ENCODE data around the gene KIF26A.

The KIF26A gene

DNA sequence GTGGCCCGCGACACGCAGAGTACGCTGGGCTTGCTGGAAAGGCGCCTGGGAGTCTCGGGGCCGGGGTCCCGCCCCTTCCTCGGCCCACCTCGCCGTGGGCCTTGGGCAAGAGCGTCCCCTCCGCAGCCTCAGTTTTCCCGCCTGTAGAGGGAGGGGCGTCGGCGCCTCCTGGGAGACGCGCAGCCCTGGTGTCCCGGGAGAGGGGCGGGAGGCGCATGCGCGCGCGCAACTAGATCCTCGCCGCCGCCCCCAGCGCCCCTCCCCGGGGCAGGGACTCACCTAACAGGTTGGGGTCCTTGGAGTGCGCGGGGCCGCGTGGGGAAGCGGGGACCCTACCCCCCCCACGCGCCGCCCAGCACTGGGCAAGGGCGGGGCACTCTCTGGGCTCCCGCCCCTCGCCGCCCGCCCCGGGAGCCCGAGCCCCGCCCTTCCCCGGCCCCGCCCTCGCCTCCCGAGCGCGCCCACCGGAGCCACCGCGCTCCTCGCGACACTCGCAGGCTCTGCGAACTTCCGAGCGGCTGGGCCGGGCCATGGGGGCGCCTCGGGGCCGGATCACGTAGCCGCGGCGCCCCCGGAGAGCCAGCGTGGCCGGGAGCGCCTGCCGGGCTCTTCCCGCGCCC lies at the start of gene KIF26A:
TSS of gene KIF26A (plus strand) at position 490 of the 620 bp plus-strand sequence. CDS start 136 bp downstream, outside the sequence.
- DNase-seq (ENCODE audit: low read depth in 2 of 3, low spot score in 1 of 3) = peak in 1 of 3 donors; percentile 20

DNA sequence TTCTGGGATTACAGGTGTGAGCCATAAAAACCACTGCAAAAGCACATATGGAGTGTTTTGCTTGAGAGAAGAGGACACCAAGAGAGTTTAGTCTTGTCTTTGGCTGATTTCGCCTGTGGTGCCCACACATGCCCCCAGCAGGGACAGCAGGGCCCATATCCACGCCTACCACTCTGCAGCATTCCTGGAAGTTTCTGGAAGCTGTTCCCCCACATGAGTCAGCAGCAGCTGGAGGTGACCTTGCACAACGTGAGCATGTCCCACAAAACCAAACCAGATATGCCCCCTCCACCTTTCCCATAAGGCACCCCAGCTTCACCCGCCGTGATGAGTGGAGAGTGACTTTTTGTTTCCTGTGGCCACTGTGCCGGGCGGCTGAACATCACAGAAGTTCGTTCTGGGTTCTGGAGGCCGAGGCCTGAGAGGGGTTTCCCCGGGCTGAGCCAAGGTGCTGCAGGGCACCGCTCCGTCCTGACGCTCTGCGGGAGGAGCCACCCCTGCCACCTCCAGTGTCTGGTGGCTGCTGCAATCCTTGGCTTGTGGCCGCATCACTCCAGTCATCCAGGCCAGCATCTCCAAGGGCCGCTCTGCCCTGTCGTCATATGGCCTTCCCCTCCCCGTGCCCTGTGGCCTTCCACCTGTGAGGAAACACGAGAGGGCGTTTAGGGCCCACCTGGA lies 48.2 kb upstream of the KIF26A start:
- DNase-seq (ENCODE audit: low read depth in 2 of 3, low spot score in 1 of 3) = no peak

DNA sequence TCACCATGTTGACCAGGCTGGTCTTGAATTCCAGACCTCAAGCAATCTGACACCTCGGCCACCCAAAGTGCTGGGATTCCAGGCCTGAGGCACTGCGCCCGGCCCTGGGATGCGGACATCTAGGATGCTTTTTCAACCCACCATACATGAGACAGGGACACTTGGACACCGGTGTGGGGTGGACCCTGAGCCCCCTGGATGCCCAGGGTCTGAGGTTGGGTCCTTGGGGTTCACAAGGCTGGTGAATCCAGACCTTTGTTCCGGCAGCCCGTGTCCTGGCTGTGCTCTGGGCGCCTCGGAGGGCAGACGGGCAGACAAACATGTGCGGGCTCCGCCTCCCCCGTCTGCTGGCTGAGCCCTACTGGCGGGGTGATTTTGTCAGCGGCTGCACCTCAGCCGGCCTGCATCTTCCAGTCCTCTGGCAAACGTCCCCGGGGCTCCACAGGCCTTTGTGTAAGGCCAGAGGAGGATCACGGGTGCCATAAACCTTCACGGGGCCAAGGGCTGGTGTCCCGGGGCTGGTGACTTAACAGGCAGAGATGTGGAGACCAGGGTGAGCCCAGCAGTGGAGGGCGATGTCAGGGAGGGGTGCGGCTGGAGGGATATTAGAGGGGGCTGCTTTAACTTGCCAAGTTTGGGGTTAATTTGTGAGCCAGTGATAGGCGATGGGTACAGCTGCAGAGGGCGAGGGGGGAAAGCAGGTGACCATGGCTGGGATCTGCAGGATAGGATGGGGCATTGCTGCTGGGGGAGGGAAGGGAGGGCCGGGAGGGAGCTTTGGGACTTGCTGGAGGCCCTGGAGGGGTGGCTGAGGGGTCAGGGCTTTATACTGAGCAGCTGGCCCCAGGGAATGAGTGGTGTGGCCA lies 47.1 kb upstream of the KIF26A start:
- no peak for DNase-seq (ENCODE audit: low read depth in 2 of 3, low spot score in 1 of 3)

DNA sequence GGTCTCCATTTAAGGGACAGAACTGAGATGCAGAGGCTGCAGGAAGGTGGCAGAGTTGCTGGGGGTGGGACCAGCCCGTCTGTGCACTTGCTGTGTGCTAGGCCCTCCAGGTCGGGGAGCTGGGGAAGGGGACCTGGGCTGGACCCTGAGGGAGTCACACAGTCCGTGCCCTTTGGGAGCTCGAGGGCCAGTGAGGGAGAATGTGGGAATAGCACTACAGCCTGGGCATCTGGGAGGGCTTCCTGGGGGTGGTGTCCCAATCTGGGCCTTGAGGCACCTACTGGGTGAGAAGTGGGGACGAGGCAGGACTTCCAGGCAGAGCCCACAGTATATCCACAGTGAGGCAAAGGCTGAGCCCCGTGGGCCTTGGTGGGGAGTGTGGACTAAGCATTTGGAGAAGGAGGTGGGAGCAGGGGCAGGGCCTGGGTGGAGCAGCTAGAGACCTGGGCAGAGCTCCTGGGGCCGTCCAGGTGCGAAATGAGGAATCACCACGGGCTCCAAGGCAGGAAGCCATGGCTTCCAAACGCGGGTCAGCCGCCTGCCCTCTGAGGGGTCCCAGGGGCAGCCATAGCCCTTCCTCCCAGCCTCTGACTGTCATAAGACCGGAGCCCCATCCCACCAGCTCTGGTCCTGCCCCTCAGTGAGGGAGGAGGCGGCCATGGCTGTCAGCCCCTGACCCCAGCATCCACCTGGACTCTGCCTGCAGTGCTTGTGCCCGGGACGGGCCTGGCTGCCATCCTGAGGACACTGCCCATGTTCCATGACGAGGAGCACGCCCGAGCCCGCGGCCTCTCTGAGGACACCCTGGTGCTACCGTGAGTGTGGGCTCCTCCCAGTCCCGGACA lies 46.2 kb upstream of the KIF26A start:
- DNase-seq (ENCODE audit: low read depth in 2 of 3, low spot score in 1 of 3) = no peak

DNA sequence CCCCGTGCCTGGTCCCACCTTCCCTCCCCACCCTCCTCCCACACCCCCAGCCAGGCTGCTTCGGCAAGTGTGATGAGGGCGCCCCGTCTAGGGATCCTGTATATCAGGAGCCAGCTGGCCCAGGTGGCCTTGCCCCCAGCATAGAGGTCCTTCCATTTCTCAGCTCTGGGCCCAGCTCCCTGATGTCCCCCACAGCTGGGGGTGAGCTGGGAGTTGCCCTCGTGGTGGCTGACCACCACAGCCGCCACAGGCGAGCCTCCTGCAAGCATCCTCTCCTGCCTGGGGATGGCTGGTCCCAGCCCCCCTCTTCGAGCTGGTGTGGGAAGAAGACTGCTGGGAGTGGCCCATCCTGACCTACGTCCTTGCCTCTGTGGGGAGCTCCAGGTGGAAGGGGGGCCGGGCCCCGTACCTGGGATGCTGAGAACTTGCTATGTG lies 45.4 kb upstream of the KIF26A start:
- no peak for DNase-seq (ENCODE audit: low read depth in 2 of 3, low spot score in 1 of 3)

DNA sequence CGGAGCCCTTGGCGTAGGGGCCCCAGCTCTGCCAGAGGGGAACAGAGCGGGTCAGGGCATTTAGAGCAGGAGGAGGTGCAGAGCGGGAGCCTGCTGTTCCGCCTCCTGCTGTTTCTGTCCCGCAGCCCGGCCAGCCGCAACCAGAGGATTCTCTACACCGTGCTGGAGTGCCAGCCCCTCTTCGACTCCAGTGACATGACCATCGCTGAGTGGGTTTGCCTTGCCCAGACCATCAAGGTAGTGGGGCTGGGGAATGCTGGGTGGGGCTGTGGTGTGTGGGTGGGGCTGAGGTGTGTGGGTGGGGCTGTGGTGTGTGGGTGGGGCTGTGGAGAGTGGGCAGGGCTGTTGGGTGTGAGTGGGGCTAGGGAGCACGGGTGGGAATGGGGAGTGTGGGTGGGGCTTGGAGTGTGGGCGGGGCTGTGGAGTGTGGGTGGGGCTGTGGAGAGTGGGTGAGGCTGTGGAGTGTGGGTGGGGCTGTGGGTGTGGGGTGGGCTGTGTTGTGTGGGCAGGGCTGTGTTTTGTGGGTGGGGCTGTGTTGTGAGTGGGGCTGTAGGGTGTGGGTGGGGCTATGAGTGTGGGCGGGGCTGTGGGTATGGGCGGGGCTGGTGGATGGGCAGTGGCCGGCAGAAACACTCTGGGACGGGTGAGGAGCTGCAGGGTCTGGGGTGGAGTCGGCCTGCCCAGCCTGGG lies 44.9 kb upstream of the KIF26A start:
- DNase-seq (ENCODE audit: low read depth in 2 of 3, low spot score in 1 of 3) = no peak

DNA sequence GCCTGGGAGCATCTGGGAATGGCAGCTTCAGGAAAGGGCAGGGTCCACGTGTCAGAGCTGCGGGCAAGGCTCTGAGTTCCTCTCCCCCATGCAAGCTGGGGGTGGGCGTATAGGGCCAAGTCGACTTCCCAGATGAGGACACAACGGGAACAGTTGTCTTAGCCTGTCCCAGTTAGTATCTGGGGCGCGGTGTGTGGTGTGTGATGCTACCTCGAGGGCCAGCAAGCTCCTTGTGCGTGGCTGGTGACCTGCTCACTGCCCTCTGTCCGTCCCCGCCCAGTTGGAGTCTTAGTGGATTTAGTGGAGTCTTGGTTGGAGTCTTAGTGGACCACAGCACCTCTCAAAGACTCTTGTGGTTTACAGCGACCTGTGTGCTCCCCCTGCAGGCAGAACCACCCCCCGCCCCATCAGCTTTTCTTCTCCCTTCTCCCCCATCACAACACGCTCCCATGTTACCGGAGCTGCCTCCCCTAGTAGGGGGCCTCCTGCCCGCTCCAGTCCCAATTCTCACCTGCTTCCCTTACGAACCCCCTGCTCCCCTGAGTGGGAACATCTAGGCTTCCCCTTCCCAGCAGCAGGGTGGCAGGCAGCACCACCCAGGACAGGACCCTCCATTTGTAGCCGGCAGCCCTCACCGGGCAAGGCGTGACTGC lies 44.2 kb upstream of the KIF26A start:
- DNase-seq (ENCODE audit: low read depth in 2 of 3, low spot score in 1 of 3) = no peak

DNA sequence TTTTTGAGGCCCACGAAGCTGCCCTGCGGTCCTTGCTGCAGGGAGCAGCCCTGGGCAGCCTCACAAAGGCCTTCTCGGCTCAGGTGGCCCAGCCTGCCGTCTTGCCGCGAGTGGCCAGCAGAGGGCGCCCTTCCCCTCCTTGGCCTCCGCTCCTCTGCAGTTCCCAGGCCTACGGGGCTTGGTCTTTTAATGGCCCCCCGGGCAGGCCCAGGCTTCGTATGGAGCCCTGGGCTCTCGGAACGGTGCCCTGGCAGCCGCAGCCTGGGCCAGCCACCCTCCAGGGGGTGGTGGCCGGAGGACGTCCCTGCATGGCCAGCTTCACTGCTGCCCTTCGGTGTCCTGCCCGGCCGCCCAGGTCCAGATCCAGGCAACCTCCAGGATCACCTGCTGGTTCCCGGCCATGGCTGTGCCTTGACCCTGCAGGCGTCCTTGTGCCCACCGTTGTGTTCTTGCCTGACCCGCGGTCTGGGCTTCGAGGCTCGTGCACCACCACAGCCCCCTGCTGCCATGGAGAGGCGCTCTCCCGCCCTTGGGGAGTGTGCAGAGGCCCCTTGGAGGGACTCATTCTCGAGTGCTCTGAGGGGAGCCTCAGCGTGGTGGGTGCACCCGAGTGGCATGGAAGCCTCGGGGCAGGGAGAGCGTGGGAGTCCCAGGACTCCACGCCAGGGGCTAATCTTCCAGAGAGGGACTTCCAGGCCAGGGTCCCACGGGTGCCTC lies 43.5 kb upstream of the KIF26A start:
- peak; percentile 58 to 81 (median 66) for DNase-seq (ENCODE audit: low read depth in 2 of 3, low spot score in 1 of 3)

DNA sequence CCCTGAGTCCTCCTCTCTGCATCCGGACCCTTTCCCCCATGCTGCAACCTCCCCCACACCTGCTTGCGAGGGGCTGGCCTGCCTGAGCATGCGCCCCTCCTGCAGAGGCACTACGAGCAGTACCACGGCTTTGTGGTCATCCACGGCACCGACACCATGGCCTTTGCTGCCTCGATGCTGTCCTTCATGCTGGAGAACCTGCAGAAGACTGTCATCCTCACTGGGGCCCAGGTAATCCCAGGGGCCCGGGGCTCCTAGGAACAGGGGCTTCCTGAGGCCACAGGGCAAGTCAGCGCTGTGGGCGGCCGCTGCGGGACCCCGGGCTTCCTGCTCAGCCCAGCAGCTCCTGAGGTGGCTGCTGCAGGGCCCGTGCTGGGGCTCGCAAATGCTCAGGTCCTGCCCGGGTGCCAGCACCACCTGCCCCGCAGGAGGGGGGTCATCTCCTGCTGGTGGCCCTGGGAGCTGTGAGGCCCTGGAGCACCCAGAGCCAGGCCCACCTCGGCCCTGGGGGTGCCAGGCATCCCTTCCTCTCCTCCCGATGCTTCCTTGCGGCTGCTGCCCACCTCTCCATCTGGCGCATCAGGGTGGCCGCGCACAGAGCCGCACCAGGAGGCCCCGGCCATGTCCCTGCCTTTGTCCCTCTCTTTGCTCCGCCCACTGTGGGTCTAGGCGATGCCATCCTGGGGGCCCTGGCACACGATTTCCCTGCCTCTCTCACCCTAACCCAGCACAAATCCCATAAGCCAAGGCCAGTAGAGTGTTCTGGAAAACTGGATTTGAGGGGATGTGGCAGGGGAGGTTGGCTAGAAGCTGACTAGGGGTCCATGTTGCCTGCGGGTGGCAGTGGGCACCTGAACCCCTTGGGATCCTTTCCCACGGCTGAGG lies 42.7 kb upstream of the KIF26A start:
- no peak for DNase-seq (ENCODE audit: low read depth in 2 of 3, low spot score in 1 of 3)

DNA sequence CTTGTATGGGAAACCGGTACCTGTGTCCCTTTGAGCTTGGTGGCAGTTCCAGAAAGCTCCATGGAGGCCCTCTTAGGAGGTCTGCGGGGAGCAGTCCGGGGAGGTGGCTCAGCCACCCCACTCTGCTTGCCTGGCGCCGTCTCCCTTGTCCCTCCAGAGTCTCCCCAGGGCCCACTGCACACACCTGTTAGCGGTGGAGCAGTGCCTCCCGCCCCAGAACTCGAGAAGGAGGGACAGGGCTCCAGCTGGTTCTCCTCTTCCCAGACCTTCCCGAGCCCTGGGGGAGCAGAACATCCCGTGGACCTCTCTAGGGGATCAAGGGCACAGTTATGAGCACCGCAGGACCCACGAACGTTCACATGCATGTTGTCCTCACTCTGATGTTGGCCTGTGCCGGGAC lies 42.1 kb upstream of the KIF26A start:
- no peak for DNase-seq (ENCODE audit: low read depth in 2 of 3, low spot score in 1 of 3)

DNA sequence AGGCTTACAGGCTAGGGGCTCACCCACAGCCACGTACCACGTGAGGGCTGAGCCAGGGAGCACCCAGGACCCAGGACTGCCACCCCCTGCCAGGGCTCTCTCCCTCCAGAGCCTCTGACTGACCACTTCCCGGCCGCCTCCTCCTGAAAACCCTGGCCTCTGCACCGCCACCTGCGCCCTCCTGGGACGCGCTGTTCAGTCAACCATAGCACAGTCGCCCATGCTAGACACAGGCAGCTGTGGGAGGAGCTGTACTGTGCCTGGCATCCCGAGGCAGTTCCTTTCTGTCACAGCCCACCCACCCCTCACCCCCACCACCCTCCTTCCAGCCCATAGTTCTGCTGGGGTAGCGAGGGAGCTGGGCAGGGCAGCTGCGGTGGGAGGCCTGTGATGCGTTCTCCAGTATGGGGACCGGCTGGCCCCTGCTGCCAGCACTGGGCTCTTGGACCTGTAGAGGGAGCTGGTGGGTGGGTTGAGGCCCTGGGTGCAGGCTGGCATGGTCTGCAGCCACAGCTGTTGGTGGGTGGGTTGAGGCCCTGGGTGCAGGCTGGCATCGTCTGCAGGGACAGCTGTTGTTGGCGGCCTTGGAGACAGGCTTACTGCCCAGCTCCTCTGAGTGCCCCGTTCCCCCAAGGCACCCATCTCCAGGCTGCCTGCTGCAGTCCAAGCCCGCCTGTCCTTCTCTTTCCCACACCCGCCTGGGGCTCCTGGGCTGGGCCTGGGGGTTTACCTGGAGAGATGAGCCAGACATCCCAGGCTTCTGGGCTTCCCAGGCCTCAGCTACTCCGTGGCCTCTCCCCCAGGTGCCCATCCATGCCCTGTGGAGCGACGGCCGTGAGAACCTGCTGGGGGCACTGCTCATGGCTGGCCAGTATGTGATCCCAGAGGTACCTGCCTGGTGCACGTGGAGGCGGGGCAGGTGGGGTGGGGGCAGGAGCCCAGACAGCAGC lies 41.4 kb upstream of the KIF26A start:
- no peak for DNase-seq (ENCODE audit: low read depth in 2 of 3, low spot score in 1 of 3)

DNA sequence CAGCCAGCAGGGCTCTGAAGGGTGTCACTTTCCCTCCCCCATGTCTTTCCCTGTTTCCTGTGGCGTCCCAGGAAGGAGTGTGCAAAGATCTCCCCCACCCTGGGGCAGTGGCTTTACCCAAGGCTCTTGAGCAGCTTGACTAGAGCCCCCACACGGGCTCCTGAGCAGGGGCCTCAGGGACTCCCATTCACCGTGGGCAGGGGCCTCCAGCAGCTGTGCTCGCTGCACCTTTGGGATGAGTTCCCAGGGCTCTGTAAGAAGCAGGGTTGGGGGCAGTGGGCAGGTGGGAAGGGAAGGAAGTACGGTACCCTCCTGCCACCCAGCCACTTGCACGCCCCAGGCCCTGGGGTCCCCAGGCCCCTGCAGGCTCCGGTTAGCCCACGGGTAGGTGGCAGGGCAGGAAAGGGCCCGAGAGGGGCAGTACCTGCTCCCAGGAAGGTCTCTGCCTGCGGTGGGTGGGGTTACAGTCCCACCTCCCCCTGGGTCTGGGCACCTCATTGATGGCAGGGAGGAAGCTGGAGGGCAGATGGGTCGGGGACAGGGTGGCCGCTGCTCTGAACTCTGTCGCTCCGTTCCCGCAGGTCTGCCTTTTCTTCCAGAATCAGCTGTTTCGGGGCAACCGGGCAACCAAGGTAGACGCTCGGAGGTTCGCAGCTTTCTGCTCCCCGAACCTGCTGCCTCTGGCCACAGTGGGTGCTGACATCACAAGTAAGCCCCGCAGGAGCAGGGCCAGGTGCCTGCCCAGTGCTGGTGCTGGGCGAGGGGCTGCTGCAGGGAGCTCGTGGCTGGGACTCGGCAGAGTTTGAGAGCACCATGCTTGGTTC lies 39.9 kb upstream of the KIF26A start:
- DNase-seq (ENCODE audit: low read depth in 2 of 3, low spot score in 1 of 3) = no peak

DNA sequence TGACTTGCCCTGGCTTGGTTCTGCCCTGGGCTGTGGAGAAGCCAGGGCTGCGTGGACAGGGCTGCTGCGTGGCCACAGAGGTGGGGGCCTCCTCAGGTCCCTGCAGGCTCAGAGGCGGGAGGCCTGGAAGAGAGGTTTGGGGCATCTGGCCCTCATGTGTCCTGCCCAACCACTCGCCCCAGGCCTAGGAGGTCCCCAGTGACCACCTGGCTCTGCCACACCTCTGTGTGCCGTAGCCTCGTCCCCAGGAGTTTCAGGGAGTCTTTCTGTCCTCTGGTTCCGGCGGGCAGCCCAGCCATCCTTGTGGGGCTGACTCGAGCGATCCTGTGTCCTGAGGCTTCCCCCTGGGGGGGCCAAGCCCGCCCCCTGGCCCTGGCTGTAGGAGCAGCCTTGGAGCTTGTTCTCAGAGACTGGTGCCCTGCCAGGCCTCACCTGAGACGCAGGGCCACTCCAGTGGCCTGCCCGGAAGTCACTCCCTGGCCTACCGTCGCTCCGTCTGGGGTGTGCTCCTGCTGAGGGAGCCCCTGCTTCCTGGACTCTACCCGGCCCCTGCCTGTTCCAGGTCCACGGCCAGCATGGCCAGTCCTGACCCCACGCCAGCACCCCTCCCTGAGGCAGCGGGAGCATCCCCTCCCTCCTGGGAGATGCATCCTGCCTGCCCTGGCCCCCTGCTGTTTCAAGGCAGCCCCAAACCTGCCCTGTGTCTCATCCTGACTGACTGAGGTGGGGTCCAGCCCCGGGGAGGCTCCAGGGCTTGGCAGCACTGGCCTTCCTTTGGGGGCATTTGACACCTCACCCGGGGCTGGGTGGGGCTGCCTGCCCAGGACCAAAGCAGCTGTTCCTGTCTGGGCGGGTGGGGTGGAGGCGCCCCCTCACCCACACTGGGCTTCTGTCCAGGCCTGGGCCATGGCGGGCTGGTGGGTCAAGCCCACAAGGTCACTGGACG lies 39.0 kb upstream of the KIF26A start:
- no peak for DNase-seq (ENCODE audit: low read depth in 2 of 3, low spot score in 1 of 3)

DNA sequence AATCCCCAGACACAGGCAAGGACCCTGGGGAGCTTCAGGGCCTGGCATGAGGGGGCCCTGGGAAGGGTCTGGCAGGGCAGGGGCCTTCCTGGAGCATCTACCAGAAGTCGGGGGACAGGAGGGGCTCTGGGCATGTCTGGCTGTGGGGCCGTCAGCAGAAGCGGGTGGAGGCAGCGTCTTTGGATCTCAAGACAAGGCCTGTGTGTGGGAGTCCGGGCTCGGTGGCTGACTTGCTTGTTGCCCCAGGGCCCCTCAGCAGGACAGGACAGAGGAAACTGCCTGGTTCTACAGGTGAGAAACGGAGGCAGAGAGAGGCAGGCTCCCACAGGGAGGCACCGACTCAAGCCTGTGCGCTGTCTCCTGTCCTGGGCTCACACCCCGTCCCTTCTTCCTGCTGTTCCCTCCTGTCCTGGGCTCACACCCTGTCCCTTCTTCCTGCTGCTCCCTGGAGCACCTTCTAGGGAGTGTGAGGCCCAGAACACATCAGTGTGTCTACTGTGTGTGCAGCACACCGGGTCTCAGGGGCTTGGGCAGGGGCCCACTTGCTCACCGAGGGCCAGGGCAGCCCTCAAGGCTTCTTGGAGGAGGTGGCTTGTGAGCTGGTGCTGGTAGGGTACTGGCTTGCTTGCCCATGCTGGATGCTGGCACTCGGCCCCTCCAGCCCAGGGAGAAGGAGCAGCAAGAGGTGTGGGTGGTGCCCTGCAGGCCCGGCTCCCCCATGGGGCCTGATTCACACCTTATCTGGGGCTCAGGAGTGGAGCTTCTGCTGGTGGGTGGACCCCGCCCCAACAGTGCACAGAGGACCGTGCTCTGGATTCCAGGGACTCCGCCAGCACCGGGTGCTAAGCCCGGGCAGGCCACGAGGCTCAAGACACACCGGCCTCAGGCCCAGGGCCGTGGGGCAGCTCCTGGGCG lies 38.0 kb upstream of the KIF26A start:
- no peak for DNase-seq (ENCODE audit: low read depth in 2 of 3, low spot score in 1 of 3)

All from stimulated activated CD4-positive, alpha-beta T cell treated with anti-CD3 and anti-CD28 coated beads, Interleukin-12 subunit alpha, Interleukin-12 subunit beta, amount 100 ng/mL, for 48 hours (primary cell).